ENCODE results near the gene DGUOK. TPM values are rescaled to one million over a fixed set of nuclear protein-coding genes. Genes with fewer than 3 reads are reported as not detected.

DGUOK gene
- total RNA-seq (2022; extraction: Qiagen RNA extraction; ENCODE audit: low read depth), result 136 to 152 TPM (median 149 TPM) in 5 replicates

GRCh38 chr2:73926493-73927327 is at the start of gene DGUOK:
Gene DGUOK (plus strand): TSS chr2:73926880. CDS start chr2:73926911, 31 bp downstream.

GRCh38 chr2:73892631-73893329 is 33.9 kb upstream of the DGUOK start, which contains the start of gene ACTG2:
Gene ACTG2 (plus strand): TSS chr2:73893008. CDS start chr2:73901312, 8,304 bp downstream.

GRCh38 chr2:73984203-73984921 is 57.7 kb downstream of the DGUOK start, which contains the start of gene TET3:
Gene TET3 (plus strand): TSS chr2:73984910. CDS start chr2:73986404, 1,494 bp downstream.

Other genes starting within 250 kb of the DGUOK start
- gene TPRKB, start 189.5 kb upstream of the DGUOK start, total RNA-seq (2022; extraction: Qiagen RNA extraction; ENCODE audit: low read depth), result 66.9 to 107 TPM (median 81.6 TPM) in 5 replicates
- gene DUSP11, start 146.8 kb upstream of the DGUOK start, total RNA-seq (2022; extraction: Qiagen RNA extraction; ENCODE audit: low read depth), result 40.7 to 46.7 TPM (median 41.4 TPM) in 5 replicates
- gene C2orf78, start 142.7 kb upstream of the DGUOK start, total RNA-seq (2022; extraction: Qiagen RNA extraction; ENCODE audit: low read depth), result not detected in 5 replicates
- 46.4 to 52.3 TPM (median 48.8 TPM) in 5 replicates for gene STAMBP, start 97.9 kb upstream of the DGUOK start, total RNA-seq (2022; extraction: Qiagen RNA extraction; ENCODE audit: low read depth)
- gene ACTG2, start 33.9 kb upstream of the DGUOK start, total RNA-seq (2022; extraction: Qiagen RNA extraction; ENCODE audit: low read depth), result 0.14 to 0.45 TPM (median 0.22 TPM) in 5 replicates
- 6.0 to 7.6 TPM (median 6.6 TPM) in 5 replicates for gene TET3, start 58.0 kb downstream of the DGUOK start, total RNA-seq (2022; extraction: Qiagen RNA extraction; ENCODE audit: low read depth)
- 125 to 154 TPM (median 128 TPM) in 5 replicates for gene BOLA3, start 221.0 kb downstream of the DGUOK start, total RNA-seq (2022; extraction: Qiagen RNA extraction; ENCODE audit: low read depth)

Data from A549 treated with CpdA at 1 μM for 4 hours (cell line).